CD4-positive, alpha-beta T cell treated with Interleukin-1 beta for 1 hour (primary cell): ENCODE results near the gene TMEM101.
"Not testable (repeated sequence)": the region's sequence is repeated elsewhere in the genome, so short reads cannot be mapped to it uniquely, and the experiment has no call there.

Source experiments
- DNase-seq, 2 donors: peaks; one replicate each; pipeline ENCODE4 v3.0.0-alpha.2; 2020 to 2022

The TMEM101 gene

GRCh38 chr17:44023545-44024270, 8.9 kb upstream of the TMEM101 start:
- DNase-seq: no peak

GRCh38 chr17:44022246-44022645, 7.5 kb upstream of the TMEM101 start:
- no peak for DNase-seq

GRCh38 chr17:44021227-44021626, 6.5 kb upstream of the TMEM101 start:
- not testable (repeated sequence) for DNase-seq

GRCh38 chr17:44014133-44014436, 678 bp downstream of the TMEM101 start:
- no peak for DNase-seq

GRCh38 chr17:44012874-44013273, 1.9 kb downstream of the TMEM101 start:
- no peak for DNase-seq

GRCh38 chr17:44012391-44012790, 2.4 kb downstream of the TMEM101 start:
- no peak for DNase-seq

GRCh38 chr17:44011876-44012275, 2.9 kb downstream of the TMEM101 start:
- no peak for DNase-seq

GRCh38 chr17:44010966-44011647, 3.7 kb downstream of the TMEM101 start:
- no peak for DNase-seq

- no peak for DNase-seq
These were observed 6.4 kb downstream of the TMEM101 start for GRCh38 chr17:44008205-44008909.

GRCh38 chr17:44007346-44008204, 7.2 kb downstream of the TMEM101 start:
- no peak for DNase-seq

GRCh38 chr17:44006598-44007345, 8.0 kb downstream of the TMEM101 start:
- peak; percentile 97 to 98 for DNase-seq

GRCh38 chr17:44006272-44006597, 8.5 kb downstream of the TMEM101 start:
- DNase-seq: peak in 1 of 2 donors; percentile 27

GRCh38 chr17:44005527-44006271, 9.1 kb downstream of the TMEM101 start:
- DNase-seq: peak; percentile 36 to 48

- peak; percentile 20 to 25 for DNase-seq
These were observed 9.8 kb downstream of the TMEM101 start for GRCh38 chr17:44004761-44005526.

GRCh38 chr17:44004077-44004760, 10.5 kb downstream of the TMEM101 start, which contains the start of gene NAGS:
NAGS (plus strand) TSS chr17:44004622; CDS start chr17:44004664, 42 bp downstream.
- peak; percentile 13 to 17 for DNase-seq

- DNase-seq: no peak
These were observed 12.5 kb downstream of the TMEM101 start for GRCh38 chr17:44002141-44002848.

GRCh38 chr17:44001461-44001920, 13.3 kb downstream of the TMEM101 start:
- no peak for DNase-seq

- DNase-seq: no peak
These were observed 13.8 kb downstream of the TMEM101 start for GRCh38 chr17:44000871-44001460.
